PC-9 (cell line): ENCODE results near the gene CDC37L1. TPM values are rescaled to one million over a fixed set of nuclear protein-coding genes. Genes with fewer than 3 reads are reported as not detected.
"Not testable (repeated sequence)": the region's sequence is repeated elsewhere in the genome, so short reads cannot be mapped to it uniquely, and the experiment has no call there.

ENCODE experiments used
- BruUV-seq: library from RNA; stranded (reverse); fragments of 400-500 nt; replicated peaks from 2 replicates; lab custom pipeline; 2021; lab: Mats Ljungman, UMichigan
- CTCF ChIA-PET: fragments of 300-600 bp; sonication (Branson Sonifier 250); formaldehyde crosslinking; loops from one replicate; lab custom pipeline; 2022; ENCODE audit warnings: antibody characterized with exemption; lab: Charles Lee
- POLR2A ChIA-PET: fragments of 300-600 bp; sonication (Branson Sonifier 250); formaldehyde crosslinking; loops from one replicate; lab custom pipeline; 2022; ENCODE audit warnings: antibody characterized with exemption; ENCODE audit not compliant: unreplicated experiment; lab: Charles Lee
- DNase-seq, 2 experiments: peaks; one replicate each; pipeline versions ENCODE4 v3.0.0 to v3.0.0-alpha.2; 2015 to 2022; ENCODE audit warnings: mixed read lengths in 1 of 2
- H2AFZ ChIP-seq: fragments of 200-600 bp; sonication (generic); 2 replicates; pipeline ENCODE4 v1.8.1; 2017; ENCODE audit warnings: antibody characterized with exemption
- H3F3A ChIP-seq: fragments of 200-600 bp; sonication (generic); 2 replicates; pipeline ENCODE4 v1.8.1; 2017; ENCODE audit warnings: antibody characterized with exemption, mild to moderate bottlenecking, low read depth; ENCODE audit not compliant: insufficient read depth
- H3K27ac ChIP-seq: fragments of 200-600 bp; sonication (generic); 2 replicates; pipeline ENCODE4 v1.6.1; 2016; ENCODE audit warnings: mixed run types
- H3K27me3 ChIP-seq: fragments of 200-600 bp; sonication (generic); 2 replicates; pipeline ENCODE4 v1.6.1; 2016; ENCODE audit warnings: low read depth, mixed run types; ENCODE audit not compliant: insufficient read depth
- H3K36me3 ChIP-seq: fragments of 200-600 bp; sonication (generic); 2 replicates; pipeline ENCODE4 v1.6.1; 2016; ENCODE audit warnings: low read depth, mixed run types
- H3K4me1 ChIP-seq: fragments of 200-600 bp; sonication (generic); replicated peaks from 2 replicates; pipeline ENCODE4 v1.6.1; 2016; ENCODE audit warnings: mixed run types; ENCODE audit not compliant: insufficient read depth
- H3K4me2 ChIP-seq: fragments of 200-600 bp; sonication (generic); 2 replicates; pipeline ENCODE4 v1.6.1; 2017; ENCODE audit warnings: mixed run types
- H3K4me3 ChIP-seq: fragments of 200-600 bp; sonication (generic); 2 replicates; pipeline ENCODE4 v1.6.1; 2016; ENCODE audit warnings: mixed run types
- H3K79me2 ChIP-seq: fragments of 200-600 bp; sonication (generic); 2 replicates; pipeline ENCODE4 v1.6.1; 2017; ENCODE audit warnings: low read depth, mixed run types
- H3K9me2 ChIP-seq: fragments of 200-600 bp; sonication (generic); 2 replicates; pipeline ENCODE4 v1.8.1; 2017; ENCODE audit warnings: mild to moderate bottlenecking; ENCODE audit not compliant: insufficient read depth
- H3K9me3 ChIP-seq: fragments of 200-600 bp; sonication (generic); 2 replicates; pipeline ENCODE4 v1.8.1; 2016; ENCODE audit warnings: low read depth; ENCODE audit not compliant: insufficient read depth
- H4K20me1 ChIP-seq: fragments of 200-600 bp; sonication (generic); 2 replicates; pipeline ENCODE4 v1.8.1; 2017; ENCODE audit not compliant: insufficient read depth
- CTCF ChIP-seq: fragments of 200-600 bp; sonication (generic); conservative IDR thresholded peaks from 2 replicates; pipeline ENCODE4 v1.6.1; 2017; ENCODE audit warnings: mixed run types, antibody characterized with exemption, mild to moderate bottlenecking, moderate library complexity
- EZH2 ChIP-seq: fragments of 200-600 bp; sonication (generic); IDR thresholded peaks from 2 replicates; pipeline ENCODE4 v1.8.0; 2017; ENCODE audit warnings: antibody characterized with exemption, low read depth
- intact Hi-C: fragments of 100-400 bp; cut with micrococcal nuclease; formaldehyde crosslinking; loops from one replicate; pipeline ENCODE4 v1.10.0; 2022; ENCODE audit not compliant: unreplicated experiment
- total RNA-seq: library from RNA; stranded (reverse); gene quantifications from 2 replicates; pipeline ENCODE4 v1.2.3, GENCODE V29; 2021

The CDC37L1 gene
- total RNA-seq, 1 experiment from 2014 or later: 6.7 TPM

GRCh38 chr9:4657426-4658159 is 21.8 kb upstream of the CDC37L1 start:
- no TSS peak for BruUV-seq
- POLR2A ChIA-PET: interaction anchor here (0.6 kb wide), 1 partner anchor 22 kb away, joined by 3 read pairs; the partner anchor contains the start of gene CDC37L1

GRCh38 chr9:4660665-4661064 is 18.7 kb upstream of the CDC37L1 start:
- Histone ChIP-seq H3K79me2 (peaks cover 23% of the 10 kb centered on the region), H3K4me1 (peaks cover 37% of the 10 kb centered on the region)
- H3K9me2 ChIP-seq, H3K9me3 ChIP-seq, DNase-seq, H2AFZ ChIP-seq, H3F3A ChIP-seq, intact Hi-C loops, H3K27ac ChIP-seq, H3K36me3 ChIP-seq, CTCF ChIA-PET, H3K4me2 ChIP-seq, H3K4me3 ChIP-seq, H4K20me1 ChIP-seq, POLR2A ChIA-PET, H3K27me3 ChIP-seq, BruUV-seq: not testable (repeated sequence)

More at GRCh38 chr9:4657426-4658159, 21.8 kb upstream of the CDC37L1 start:
- no peaks in the 10 kb centered on the region for H3K9me2 ChIP-seq
- H4K20me1 ChIP-seq: no peaks in the 10 kb centered on the region
- no peak overlapping the region for H3K4me3 ChIP-seq
- peaks cover under 1% of the 10 kb centered on the region; the same call in 1 of the 2 replicates for H3K79me2 ChIP-seq
- no peaks in the 10 kb centered on the region for H3K9me3 ChIP-seq
- no peaks in the 10 kb centered on the region for H3K27me3 ChIP-seq
- H3K4me2 ChIP-seq: no peak overlapping the region
- H3K27ac ChIP-seq: no peak overlapping the region
- DNase-seq: no peak
- H3K4me1 ChIP-seq: peaks cover 8% of the 10 kb centered on the region; the same call in 1 of the 2 replicates
- H2AFZ ChIP-seq: no peak overlapping the region
- no peaks in the 10 kb centered on the region for H3K36me3 ChIP-seq
- TF ChIP-seq CTCF (no peak), EZH2 (no peak)
- intact Hi-C loops: no loop called here
- CTCF ChIA-PET: no interaction called here
- peaks cover 3% of the 10 kb centered on the region; the same call in 1 of the 2 replicates for H3F3A ChIP-seq

GRCh38 chr9:4661165-4661564 is 18.2 kb upstream of the CDC37L1 start:
- no peak for TF ChIP-seq EZH2
- TF ChIP-seq CTCF: no peak
- Histone ChIP-seq H3K27ac (0 out of 2 replicates have a peak overlapping the region, but pooled peaks have one; percentile 4), H3K36me3 (no peaks in the 10 kb centered on the region), H3K27me3 (no peaks in the 10 kb centered on the region), H3F3A (peaks cover 3% of the 10 kb centered on the region; the same call in 1 of the 2 replicates), H3K79me2 (peaks cover 23% of the 10 kb centered on the region), H3K9me3 (no peaks in the 10 kb centered on the region), H3K4me2 (peak overlapping the region; percentile 96), H2AFZ (no peak overlapping the region), H3K9me2 (no peaks in the 10 kb centered on the region), H4K20me1 (no peaks in the 10 kb centered on the region), H3K4me1 (peaks cover 41% of the 10 kb centered on the region), H3K4me3 (no peak overlapping the region)
- ChIA-PET CTCF (no interaction called here), POLR2A (interaction anchor here (0.7 kb wide), 1 partner anchor 243 kb away, joined by 3 read pairs; no protein-coding TSS in a partner anchor)
- intact Hi-C loops: no loop called here
- no TSS peak for BruUV-seq
- DNase-seq: peak in 1 of 2 experiments; percentile 35
